ENCODE results near the gene BEX3.
A peak's percentile ranks its signal among the peaks of the same experiment; 100 is the strongest.
"Not testable (repeated sequence)": the region's sequence is repeated elsewhere in the genome, so short reads cannot be mapped to it uniquely, and the experiment has no call there.

The BEX3 gene

GRCh38 chrX:103376118-103376978 lies at the start of gene BEX3:
BEX3 (plus strand) TSS chrX:103376538; CDS start chrX:103377522, 984 bp downstream.
- DNase-seq (ENCODE audit: low spot score), result peak; percentile 80

GRCh38 chrX:103329991-103330390 lies 46.3 kb upstream of the BEX3 start, which contains the start of gene TCEAL7:
TCEAL7 (plus strand) TSS chrX:103330239; CDS start chrX:103331404, 1,165 bp downstream.
- DNase-seq (ENCODE audit: low spot score), result peak; percentile 88

GRCh38 chrX:103330681-103331288 lies 45.6 kb upstream of the BEX3 start:
- peak; percentile 4 for DNase-seq (ENCODE audit: low spot score)

GRCh38 chrX:103338663-103339062 lies 37.7 kb upstream of the BEX3 start:
- DNase-seq (ENCODE audit: low spot score), result peak; percentile 51

- DNase-seq (ENCODE audit: low spot score), result peak; percentile 37
These were observed 33.2 kb upstream of the BEX3 start for GRCh38 chrX:103343105-103343504.

- DNase-seq (ENCODE audit: low spot score), result no peak
These were observed 31.7 kb upstream of the BEX3 start for GRCh38 chrX:103344606-103345005.

- no peak for DNase-seq (ENCODE audit: low spot score)
These were observed 28.5 kb upstream of the BEX3 start for GRCh38 chrX:103347682-103348397.

GRCh38 chrX:103356130-103356798 lies 20.1 kb upstream of the BEX3 start, which contains the start of gene TCEAL9:
TCEAL9 (plus strand) TSS chrX:103356506; CDS start chrX:103357685, 1,179 bp downstream.
- DNase-seq (ENCODE audit: low spot score), result peak; percentile 78

GRCh38 chrX:103356858-103357257 lies 19.5 kb upstream of the BEX3 start:
- peak; percentile 25 for DNase-seq (ENCODE audit: low spot score)

GRCh38 chrX:103357871-103358270 lies 18.5 kb upstream of the BEX3 start:
- DNase-seq (ENCODE audit: low spot score), result no peak

- not testable (repeated sequence) for DNase-seq (ENCODE audit: low spot score)
These were observed 16.7 kb upstream of the BEX3 start for GRCh38 chrX:103359605-103360004.

- no peak for DNase-seq (ENCODE audit: low spot score)
These were observed 16.2 kb upstream of the BEX3 start for GRCh38 chrX:103360092-103360491.

- no peak for DNase-seq (ENCODE audit: low spot score)
These were observed 15.4 kb upstream of the BEX3 start for GRCh38 chrX:103360916-103361315.

GRCh38 chrX:103361798-103362197 lies 14.5 kb upstream of the BEX3 start:
- no peak for DNase-seq (ENCODE audit: low spot score)

- no peak for DNase-seq (ENCODE audit: low spot score)
These were observed 13.9 kb upstream of the BEX3 start for GRCh38 chrX:103362474-103362873.

GRCh38 chrX:103363046-103363445 lies 13.3 kb upstream of the BEX3 start:
- DNase-seq (ENCODE audit: low spot score), result no peak

- DNase-seq (ENCODE audit: low spot score), result no peak
These were observed 8.8 kb upstream of the BEX3 start for GRCh38 chrX:103367502-103367901.

- no peak for DNase-seq (ENCODE audit: low spot score)
These were observed 6.9 kb upstream of the BEX3 start for GRCh38 chrX:103369479-103369878.

GRCh38 chrX:103372886-103373285 lies 3.5 kb upstream of the BEX3 start:
- DNase-seq (ENCODE audit: low spot score), result no peak

GRCh38 chrX:103373581-103373980 lies 2.8 kb upstream of the BEX3 start:
- DNase-seq (ENCODE audit: low spot score), result no peak

GRCh38 chrX:103376979-103377324 lies 614 bp downstream of the BEX3 start:
- no peak for DNase-seq (ENCODE audit: low spot score)

- DNase-seq (ENCODE audit: low spot score), result no peak
These were observed 2.7 kb downstream of the BEX3 start for GRCh38 chrX:103378990-103379389.
